Transverse colon (tissue), 4 donors: ENCODE data around the gene FILIP1L.

ENCODE experiments used
- CTCF ChIP-seq, 5 experiments: fragments of 200-600 bp in 3 of 5; fragments of 450-650 bp in 2 of 5; sonication (generic) in 3 of 5; IDR thresholded peaks; 1 replicate in 2 of 5; 2 replicates in 3 of 5; pipeline ENCODE4 v1.5.1; 2016 to 2017; ENCODE audit warnings: antibody characterized with exemption in 5 of 5, inconsistent platforms in 3 of 5, mild to moderate bottlenecking in 2 of 5, moderate library complexity in 1 of 5
- POLR2A ChIP-seq: fragments of 450-650 bp; IDR thresholded peaks from one replicate; pipeline ENCODE4 v1.6.1; 2016; ENCODE audit warnings: antibody characterized with exemption, mild to moderate bottlenecking, moderate library complexity
- POLR2AphosphoS5 ChIP-seq, 3 donors: sonication (generic); formaldehyde crosslinking; IDR thresholded peaks; one replicate each; pipeline ENCODE4 v1.6.1; 2016; ENCODE audit warnings: antibody characterized with exemption in 3 of 3

- TF ChIP-seq CTCF (IDR thresholded peaks at IDR 0.05) (no peak), POLR2A (no peak), POLR2AphosphoS5 (IDR thresholded peaks at IDR 0.05) (no peak)
Observed at GRCh38 chr3:99939876-99940275, 174.4 kb downstream of the FILIP1L start.
